ELF-1 (cell line): ENCODE results near the gene DDTL.

Source experiments
- DNase-seq: peaks from one replicate; pipeline ENCODE4 v3.0.0-alpha.2; 2016; ENCODE audit warnings: low read depth, low spot score

Gene DDTL

DNA sequence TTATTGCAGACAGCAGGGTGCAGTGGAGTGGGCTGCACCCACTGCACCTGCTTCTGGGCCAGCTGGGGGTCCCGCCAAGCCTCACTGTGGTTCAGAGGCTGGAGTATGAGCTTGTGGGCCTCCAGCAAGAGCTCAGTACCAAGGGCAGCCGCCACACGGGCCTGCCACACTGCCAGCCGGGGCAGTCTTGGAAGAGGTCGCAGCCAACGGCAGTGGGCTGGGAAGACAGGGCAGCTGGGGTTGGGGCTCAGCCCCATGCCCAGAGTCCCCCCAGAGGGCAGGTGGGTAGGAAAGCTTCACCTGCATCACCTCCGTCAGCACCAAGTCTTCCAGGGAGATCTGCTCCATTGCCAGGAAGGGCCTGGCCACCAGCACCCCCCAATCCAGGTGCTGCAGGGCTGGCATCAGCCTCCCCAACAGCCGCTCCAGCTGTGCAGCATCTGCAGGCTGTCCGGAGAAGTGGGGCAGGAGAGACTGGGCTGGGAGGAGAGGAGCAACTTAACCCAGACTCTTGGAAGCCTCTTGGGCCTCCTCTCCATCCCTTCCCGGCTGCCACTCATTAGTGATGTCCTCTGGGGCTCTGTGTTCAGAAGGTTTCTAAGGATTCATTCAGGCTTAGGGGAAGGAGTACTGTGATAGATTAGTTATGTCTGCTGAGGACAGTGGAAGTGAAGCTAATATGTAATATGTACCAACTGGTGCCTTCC, 39.7 kb downstream of the DDTL start:
- no peak for DNase-seq

DNA sequence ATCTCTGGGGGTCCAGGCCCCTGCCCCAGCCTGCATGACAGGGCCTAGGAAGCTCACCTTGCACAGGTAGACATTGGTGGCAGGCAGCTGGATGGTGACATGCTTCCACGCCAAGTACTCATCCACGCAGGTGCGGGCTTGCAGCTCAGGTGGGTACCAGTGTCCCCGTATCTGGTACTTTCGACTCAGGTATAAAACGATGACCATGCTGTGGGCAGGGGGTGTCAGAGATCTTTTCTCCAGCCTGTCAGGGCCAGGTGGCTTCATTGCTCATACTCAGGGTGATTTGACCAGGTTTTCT, 40.2 kb downstream of the DDTL start:
- no peak for DNase-seq

DNA sequence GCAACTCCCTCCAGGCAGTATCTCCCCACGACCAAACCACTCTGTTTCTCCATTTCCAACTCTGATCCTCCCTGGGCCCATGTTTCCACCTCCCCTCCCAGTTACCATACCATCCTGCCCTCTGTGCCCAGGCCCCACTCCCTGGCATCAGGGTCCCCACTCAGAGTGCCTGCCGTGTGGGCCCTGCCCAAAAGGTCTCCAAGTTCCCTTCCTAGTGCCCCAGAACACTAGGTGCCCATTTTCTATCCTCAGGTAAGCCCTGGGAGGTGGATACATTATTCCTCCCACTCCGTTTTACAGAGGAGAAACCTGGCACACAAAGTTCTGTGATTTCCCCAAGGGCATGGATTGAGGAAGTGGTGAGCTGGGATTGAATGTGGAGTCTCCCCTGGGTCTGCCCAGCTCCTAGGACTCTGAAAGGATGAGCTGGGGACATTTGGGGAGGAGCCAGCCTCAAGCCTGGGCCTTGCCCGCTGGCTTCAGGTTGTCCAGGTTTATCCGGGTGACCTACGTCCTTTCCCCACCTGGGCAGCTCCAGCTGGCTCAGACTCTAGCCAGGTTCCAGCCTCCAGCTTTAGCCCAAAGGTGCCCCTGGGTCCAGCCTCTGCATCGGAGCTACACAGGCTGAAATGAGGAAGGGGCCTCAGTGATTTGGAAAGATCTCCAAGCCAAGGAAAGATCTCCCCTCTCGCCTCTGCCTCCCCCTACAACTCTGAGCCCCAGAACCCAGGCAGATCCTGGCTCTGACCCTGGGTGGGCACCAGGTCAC, 40.7 kb downstream of the DDTL start:
- no peak for DNase-seq

DNA sequence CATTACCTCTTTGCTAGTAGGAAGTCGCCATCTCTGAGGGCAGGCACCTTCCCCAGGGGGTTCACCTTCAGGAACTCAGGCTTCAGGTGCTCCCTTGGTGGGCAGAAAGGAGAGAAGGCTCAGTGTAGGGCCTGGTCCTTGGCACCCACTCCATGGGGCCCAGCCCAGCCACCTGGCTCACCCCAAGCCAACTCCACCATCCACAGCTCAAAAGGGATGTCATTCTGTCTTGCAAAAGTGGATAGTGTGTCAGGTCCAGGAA, 41.3 kb downstream of the DDTL start:
- no peak for DNase-seq

DNA sequence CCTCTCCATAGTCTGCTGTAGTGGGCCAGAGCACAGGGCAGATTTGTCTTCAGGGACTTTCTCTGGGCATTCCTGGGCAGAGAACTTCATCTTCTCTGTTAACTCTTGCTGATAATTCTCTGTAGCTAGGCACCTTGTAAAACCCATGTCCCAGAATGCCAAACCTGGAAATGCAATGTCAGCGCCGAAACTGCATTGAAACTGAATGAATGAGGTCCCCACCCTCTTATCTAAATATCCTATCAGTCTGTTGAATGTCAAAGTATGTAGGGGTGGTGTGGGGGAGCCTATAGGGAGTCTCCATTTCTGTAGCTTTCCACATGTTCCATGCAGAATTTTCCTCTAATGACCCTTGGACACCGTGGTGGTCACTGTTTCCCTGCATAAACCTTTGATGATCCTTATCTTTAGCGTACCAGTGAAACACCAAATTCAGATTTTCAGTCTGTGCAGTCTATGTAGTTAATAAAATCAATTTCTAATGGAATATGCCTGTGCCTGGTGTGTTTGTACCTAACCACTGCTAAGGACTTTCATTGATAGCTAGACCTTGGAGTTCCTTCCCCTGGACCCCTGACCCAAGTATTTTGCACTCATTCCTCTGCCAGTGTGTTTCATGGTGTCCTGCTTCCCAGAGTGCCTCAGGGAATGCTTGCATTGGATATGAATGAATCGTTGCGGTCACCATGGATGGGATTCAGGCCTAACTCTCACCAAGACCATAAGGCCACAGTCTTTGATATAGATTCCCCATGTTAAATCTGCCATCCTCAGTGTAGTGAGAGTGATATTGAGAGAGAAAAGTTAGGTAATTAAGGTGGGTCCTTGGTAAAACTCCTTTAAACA, 41.9 kb downstream of the DDTL start:
- DNase-seq: no peak

DNA sequence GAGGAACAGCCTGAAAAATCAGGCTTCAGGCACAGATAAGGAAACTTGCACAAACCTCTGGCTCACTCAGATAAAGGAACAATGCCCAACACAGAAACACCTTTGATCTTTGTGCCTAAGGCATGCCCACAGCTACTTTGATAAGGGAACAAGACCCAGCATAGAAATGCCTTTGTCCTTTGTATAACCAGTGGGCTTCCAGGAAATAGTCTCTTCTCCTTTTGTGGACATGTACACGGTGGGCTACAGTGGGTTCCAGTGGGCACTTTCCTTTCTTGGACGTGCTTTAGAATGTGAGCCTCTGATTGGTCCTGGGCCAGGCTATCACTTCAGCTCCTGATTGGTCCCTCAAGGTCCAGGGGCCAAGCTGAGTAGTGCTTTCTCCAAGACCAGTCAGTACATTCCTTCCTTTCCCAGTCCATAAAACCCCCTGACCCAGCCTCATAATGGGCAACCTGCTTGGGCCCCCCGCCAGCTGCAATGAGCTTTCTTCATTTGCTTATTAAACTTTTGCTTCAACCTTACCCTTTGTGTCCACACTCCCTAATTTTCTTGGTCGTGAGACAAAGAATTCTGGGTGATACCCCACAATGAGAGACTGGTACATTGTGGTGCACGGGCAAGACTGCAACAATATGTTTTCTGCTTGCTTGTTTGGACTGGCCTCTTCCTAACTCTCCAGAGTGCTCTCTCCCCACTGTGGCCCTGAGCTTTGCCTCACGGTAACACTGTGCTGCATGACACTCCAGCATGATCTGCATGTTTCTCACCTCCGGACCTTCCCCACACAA, 42.7 kb downstream of the DDTL start:
- no peak for DNase-seq

DNA sequence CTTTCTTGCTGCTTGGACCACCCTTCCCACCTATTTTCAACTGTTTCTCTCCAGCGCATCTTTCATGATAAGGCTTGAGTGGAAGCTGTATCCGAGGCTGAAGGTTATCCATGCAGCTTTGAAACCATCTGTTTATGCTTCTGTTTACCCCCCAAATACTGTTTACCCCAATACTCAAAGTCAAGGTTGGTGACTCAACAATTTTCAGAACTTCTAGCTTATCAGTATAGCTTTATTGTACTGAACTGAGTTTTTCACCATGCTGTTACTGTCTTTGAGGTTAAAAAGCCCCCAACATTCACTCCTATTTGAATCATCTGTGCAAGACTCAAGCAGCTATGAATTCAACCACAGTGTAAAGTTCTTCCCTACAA, 43.3 kb downstream of the DDTL start:
- DNase-seq: no peak

DNA sequence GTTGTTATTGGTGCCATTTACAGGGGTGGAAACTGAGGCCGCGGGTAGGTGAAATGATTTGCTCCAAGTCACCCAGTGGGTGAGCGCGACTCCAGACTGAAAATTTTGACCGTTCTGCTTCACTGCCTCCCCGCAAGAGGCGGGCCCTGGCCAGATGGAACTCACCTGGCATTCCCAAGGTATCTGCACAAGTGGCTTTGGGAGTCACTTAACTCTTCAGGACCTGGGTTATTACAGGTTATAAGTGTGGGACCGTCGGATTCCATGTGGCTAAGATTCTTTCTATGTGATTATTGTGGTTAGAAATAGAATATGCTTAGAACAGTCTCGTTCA, 45.0 kb downstream of the DDTL start:
- no peak for DNase-seq

DNA sequence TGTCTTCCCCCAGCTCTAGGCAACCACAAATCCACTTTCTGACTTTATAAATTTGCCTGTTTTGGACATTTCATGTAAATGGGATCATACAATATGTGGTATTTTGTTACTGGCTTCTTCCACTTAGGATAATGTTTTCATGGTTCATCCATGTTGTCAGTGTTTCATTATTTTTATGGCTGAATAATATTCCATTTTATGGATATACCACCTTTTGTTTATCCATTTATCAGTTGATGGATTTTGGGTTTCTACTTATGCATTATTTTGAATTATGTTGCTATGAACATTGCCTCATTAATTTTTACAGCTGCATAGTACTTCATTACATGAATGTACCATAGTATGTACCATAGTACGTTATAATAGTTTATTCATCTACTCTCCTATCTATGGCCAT, 49.5 kb downstream of the DDTL start:
- no peak for DNase-seq

DNA sequence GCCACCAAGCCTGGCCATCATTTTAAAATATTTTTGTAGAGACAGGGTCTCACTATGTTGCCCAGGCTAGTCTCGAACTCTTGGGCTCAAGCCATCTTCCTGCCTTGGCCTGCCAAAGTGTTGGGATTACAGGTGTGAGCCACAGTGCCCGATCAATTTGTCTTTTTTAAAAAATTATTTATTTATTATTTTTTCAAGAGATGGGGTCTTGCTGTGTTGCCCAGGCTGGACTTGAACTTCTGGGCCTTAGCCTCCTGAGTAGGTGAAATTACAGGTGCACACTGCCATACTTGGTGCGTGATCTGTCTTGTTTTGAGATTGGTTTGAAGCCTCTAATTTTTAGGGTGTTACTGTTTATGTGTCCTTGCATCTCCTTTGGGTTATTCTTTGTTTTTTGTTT, 54.6 kb downstream of the DDTL start:
- DNase-seq: no peak
